WTC11 (cell line): ENCODE data around the gene ZNF587. TPM values are rescaled to one million over a fixed set of nuclear protein-coding genes. Genes with fewer than 3 reads are reported as not detected.
"Not testable (repeated sequence)": the region's sequence is repeated elsewhere in the genome, so short reads cannot be mapped to it uniquely, and the experiment has no call there.

Source experiments
- ATAC-seq: fragments of 200-7000 bp; cut with Tn5 transposase; 2 replicates; pipeline ENCODE4 v1.10.0; 2021; ENCODE audit warnings: mild to moderate bottlenecking, moderate library complexity
- CTCF ChIA-PET: fragments of 300-600 bp; sonication (Branson Sonifier 250); formaldehyde crosslinking; loops from one replicate; lab custom pipeline; 2021; ENCODE audit warnings: antibody characterized with exemption; lab: Charles Lee
- POLR2A ChIA-PET: fragments of 350-600 bp; sonication (Branson Sonifier 250); formaldehyde crosslinking; loops from one replicate; lab custom pipeline; 2021; ENCODE audit warnings: antibody characterized with exemption; lab: Charles Lee
- DNase-seq: peaks from one replicate; pipeline ENCODE4 v3.0.0; 2021; ENCODE audit warnings: low spot score
- H3K27ac Mint-ChIP-seq: 2 replicates; pipeline ENCODE4 v1.8.0; 2021; ENCODE audit warnings: mixed read lengths
- H3K27me3 Mint-ChIP-seq: 2 replicates; pipeline ENCODE4 v1.8.0; 2021; ENCODE audit warnings: low read depth, mild to moderate bottlenecking, moderate library complexity, mixed read lengths
- H3K36me3 Mint-ChIP-seq: 2 replicates; pipeline ENCODE4 v1.8.0; 2021; ENCODE audit warnings: mixed read lengths
- H3K4me1 Mint-ChIP-seq: 2 replicates; pipeline ENCODE4 v1.8.0; 2022; ENCODE audit warnings: mixed read lengths
- H3K4me3 Mint-ChIP-seq: 2 replicates; pipeline ENCODE4 v1.8.0; 2021; ENCODE audit warnings: mild to moderate bottlenecking, moderate library complexity, mixed read lengths
- H3K9me3 Mint-ChIP-seq: 2 replicates; pipeline ENCODE4 v1.8.0; 2021; ENCODE audit warnings: mixed read lengths
- ATF1 ChIP-seq: sonication (generic); formaldehyde crosslinking; IDR thresholded peaks from 2 replicates; pipeline ENCODE4 v1.8.1; 2023; ENCODE audit warnings: mild to moderate bottlenecking, moderate library complexity, missing genetic modification reagents
- CREM ChIP-seq: sonication (generic); formaldehyde crosslinking; IDR thresholded peaks from 2 replicates; pipeline ENCODE4 v1.8.1; 2022; ENCODE audit warnings: mild to moderate bottlenecking, missing genetic modification reagents, moderate library complexity
- E2F5 ChIP-seq: sonication (generic); formaldehyde crosslinking; IDR thresholded peaks from 2 replicates; pipeline ENCODE4 v1.8.1; 2022; ENCODE audit warnings: mild to moderate bottlenecking, moderate library complexity, missing genetic modification reagents
- ELF4 ChIP-seq: sonication (generic); formaldehyde crosslinking; IDR thresholded peaks from 2 replicates; pipeline ENCODE4 v1.8.1; 2022; ENCODE audit warnings: low read depth, mild to moderate bottlenecking, moderate library complexity, missing genetic modification reagents
- IRF1 ChIP-seq: sonication (generic); formaldehyde crosslinking; IDR thresholded peaks from 2 replicates; pipeline ENCODE4 v1.8.0; 2023; ENCODE audit warnings: missing genetic modification reagents
- JAZF1 ChIP-seq: fragments of 250-450 bp; sonication (Bioruptor Pico); IDR thresholded peaks from 2 replicates; pipeline ENCODE4 v1.9.0; 2021; ENCODE audit warnings: moderate library complexity, mild to moderate bottlenecking, inconsistent platforms
- MAX ChIP-seq: sonication (generic); formaldehyde crosslinking; IDR thresholded peaks from 2 replicates; pipeline ENCODE4 v1.8.0; 2022; ENCODE audit warnings: mild to moderate bottlenecking, missing genetic modification reagents
- MYBL2 ChIP-seq: sonication (generic); formaldehyde crosslinking; IDR thresholded peaks from 2 replicates; pipeline ENCODE4 v1.8.1; 2023; ENCODE audit warnings: mild to moderate bottlenecking, moderate library complexity, missing genetic modification reagents
- NFE2L1 ChIP-seq: sonication (generic); formaldehyde crosslinking; IDR thresholded peaks from 2 replicates; pipeline ENCODE4 v1.8.1; 2023; ENCODE audit warnings: missing genetic modification reagents
- NR1H2 ChIP-seq: sonication (generic); formaldehyde crosslinking; IDR thresholded peaks from 2 replicates; pipeline ENCODE4 v1.9.0; 2021; ENCODE audit warnings: mild to moderate bottlenecking, moderate library complexity, missing genetic modification reagents
- NR2C2 ChIP-seq: sonication (generic); formaldehyde crosslinking; IDR thresholded peaks from 2 replicates; pipeline ENCODE4 v1.8.0; 2022; ENCODE audit warnings: mild to moderate bottlenecking, missing genetic modification reagents
- PRDM15 ChIP-seq: sonication (generic); formaldehyde crosslinking; IDR thresholded peaks from 2 replicates; pipeline ENCODE4 v1.8.0; 2022; ENCODE audit warnings: missing genetic modification reagents
- PRRX2 ChIP-seq: fragments of 250-450 bp; sonication (Bioruptor Pico); IDR thresholded peaks from 2 replicates; pipeline ENCODE4 v1.8.0; 2021; ENCODE audit warnings: mild to moderate bottlenecking
- RELA ChIP-seq: sonication (generic); formaldehyde crosslinking; IDR thresholded peaks from 2 replicates; pipeline ENCODE4 v1.8.1; 2022; ENCODE audit warnings: missing genetic modification reagents, mild to moderate bottlenecking, borderline replicate concordance
- TEAD4 ChIP-seq: sonication (generic); formaldehyde crosslinking; IDR thresholded peaks from 2 replicates; pipeline ENCODE4 v1.8.0; 2022; ENCODE audit warnings: mild to moderate bottlenecking, missing genetic modification reagents
- ZBTB43 ChIP-seq: sonication (generic); formaldehyde crosslinking; IDR thresholded peaks from 2 replicates; pipeline ENCODE4 v1.8.1; 2023; ENCODE audit warnings: mild to moderate bottlenecking, missing genetic modification reagents
- ZNF121 ChIP-seq: sonication (generic); formaldehyde crosslinking; IDR thresholded peaks from 2 replicates; pipeline ENCODE4 v1.8.0; 2023; ENCODE audit warnings: missing genetic modification reagents
- ZNF219 ChIP-seq: sonication (generic); formaldehyde crosslinking; IDR thresholded peaks from 2 replicates; pipeline ENCODE4 v1.8.0; 2023; ENCODE audit warnings: missing genetic modification reagents, mild to moderate bottlenecking, borderline replicate concordance
- ZNF317 ChIP-seq: sonication (generic); formaldehyde crosslinking; IDR thresholded peaks from 2 replicates; pipeline ENCODE4 v1.8.1; 2023; ENCODE audit warnings: low read depth, mild to moderate bottlenecking, moderate library complexity, missing genetic modification reagents, borderline replicate concordance
- ZNF423 ChIP-seq: fragments of 250-450 bp; sonication (Bioruptor Pico); IDR thresholded peaks from 2 replicates; pipeline ENCODE4 v2.1.2; 2022; ENCODE audit warnings: mild to moderate bottlenecking, moderate library complexity
- ZNF671 ChIP-seq: fragments of 250-450 bp; sonication (Bioruptor Pico); IDR thresholded peaks from 2 replicates; pipeline ENCODE4 v1.8.0; 2021; ENCODE audit warnings: mild to moderate bottlenecking
- ZSCAN18 ChIP-seq: fragments of 250-450 bp; sonication (Bioruptor Pico); IDR thresholded peaks from 2 replicates; pipeline ENCODE4 v2.1.2; 2022; ENCODE audit warnings: mild to moderate bottlenecking, moderate library complexity
- total RNA-seq: library from RNA; stranded (reverse); gene quantifications from 3 replicates; pipeline ENCODE4 v1.2.3, GENCODE V29; 2021

Gene ZNF587
- total RNA-seq, 1 experiment from 2014 or later, result 57.0 TPM

- no peaks in the 10 kb centered on the region for H3K27me3 Mint-ChIP-seq
- ChIA-PET CTCF (no interaction called here), POLR2A (no interaction called here)
- no peaks in the 10 kb centered on the region for H3K9me3 Mint-ChIP-seq
- H3K4me3 Mint-ChIP-seq, result peak overlapping the region; percentile 7; the same call in 1 of the 2 replicates
- H3K4me1 Mint-ChIP-seq, result peaks cover 27% of the 10 kb centered on the region
- ATAC-seq (no peak), DNase-seq (no peak)
- TF ChIP-seq ZNF423 (CRISPR knock-in tag), result no peak
- no peak for TF ChIP-seq ELF4
- no peak for TF ChIP-seq NFE2L1 (CRISPR knock-in tag)
- no peak for TF ChIP-seq PRRX2 (CRISPR knock-in tag)
- no peak for TF ChIP-seq ZNF671 (CRISPR knock-in tag)
- TF ChIP-seq NR2C2, result no peak
- no peak for TF ChIP-seq ZNF121 (CRISPR knock-in tag)
- no peak for TF ChIP-seq ZBTB43 (CRISPR knock-in tag)
- TF ChIP-seq ZNF317 (CRISPR knock-in tag), result no peak
- peaks cover 42% of the 10 kb centered on the region for H3K36me3 Mint-ChIP-seq
- no peak overlapping the region; the same call in 1 of the 2 replicates for H3K27ac Mint-ChIP-seq
These were observed 37.4 kb upstream of the ZNF587 start for GRCh38 chr19:57812226-57812625.

- ATAC-seq, H3K27me3 Mint-ChIP-seq, H3K9me3 Mint-ChIP-seq, POLR2A ChIA-PET, CTCF ChIA-PET, DNase-seq, H3K27ac Mint-ChIP-seq: not testable (repeated sequence)
- H3K4me3 Mint-ChIP-seq, result peak overlapping the region; percentile 96
- H3K36me3 Mint-ChIP-seq, result peaks cover 35% of the 10 kb centered on the region
- peaks cover 31% of the 10 kb centered on the region for H3K4me1 Mint-ChIP-seq
These were observed 36.5 kb upstream of the ZNF587 start for GRCh38 chr19:57812975-57813820.

GRCh38 chr19:57813919-57814504, 35.6 kb upstream of the ZNF587 start:
- no peak for DNase-seq
- H3K4me1 Mint-ChIP-seq, result peaks cover 38% of the 10 kb centered on the region
- TF ChIP-seq CREM (CRISPR knock-in tag) (no peak), TEAD4 (CRISPR knock-in tag) (no peak), E2F5 (CRISPR knock-in tag) (no peak), MYBL2 (CRISPR knock-in tag) (no peak), PRDM15 (CRISPR knock-in tag) (no peak), MAX (CRISPR knock-in tag) (no peak), RELA (CRISPR knock-in tag) (no peak), ATF1 (no peak), ZNF219 (CRISPR knock-in tag) (no peak), ZSCAN18 (CRISPR knock-in tag) (no peak), IRF1 (CRISPR knock-in tag) (no peak), JAZF1 (CRISPR knock-in tag) (no peak), NR1H2 (CRISPR knock-in tag) (no peak)

More at GRCh38 chr19:57813919-57814504, 35.6 kb upstream of the ZNF587 start:
- Mint-ChIP-seq H3K27ac (peak overlapping the region; percentile 92), H3K4me3 (peak overlapping the region; percentile 96), H3K9me3 (no peaks in the 10 kb centered on the region), H3K27me3 (no peaks in the 10 kb centered on the region), H3K36me3 (peaks cover 29% of the 10 kb centered on the region)
- ChIA-PET CTCF (no interaction called here), POLR2A (interaction anchor here (1.3 to 1.4 kb wide), 2 partner anchors 14 to 67 kb away, joined by 6 to 7 read pairs; partner anchors contain the start of gene ZNF776)
- peak; percentile 3; the same call in 1 of the 2 replicates for ATAC-seq
